CD4-positive, alpha-beta T cell treated with Interleukin-2 at 100 ng/mL for 4 hours (primary cell): Measurements from ENCODE around the gene PABPN1L.

Experiments
- DNase-seq: peaks from one replicate; pipeline ENCODE4 v3.0.0-alpha.2; 2020; ENCODE audit warnings: low spot score

PABPN1L gene

DNA sequence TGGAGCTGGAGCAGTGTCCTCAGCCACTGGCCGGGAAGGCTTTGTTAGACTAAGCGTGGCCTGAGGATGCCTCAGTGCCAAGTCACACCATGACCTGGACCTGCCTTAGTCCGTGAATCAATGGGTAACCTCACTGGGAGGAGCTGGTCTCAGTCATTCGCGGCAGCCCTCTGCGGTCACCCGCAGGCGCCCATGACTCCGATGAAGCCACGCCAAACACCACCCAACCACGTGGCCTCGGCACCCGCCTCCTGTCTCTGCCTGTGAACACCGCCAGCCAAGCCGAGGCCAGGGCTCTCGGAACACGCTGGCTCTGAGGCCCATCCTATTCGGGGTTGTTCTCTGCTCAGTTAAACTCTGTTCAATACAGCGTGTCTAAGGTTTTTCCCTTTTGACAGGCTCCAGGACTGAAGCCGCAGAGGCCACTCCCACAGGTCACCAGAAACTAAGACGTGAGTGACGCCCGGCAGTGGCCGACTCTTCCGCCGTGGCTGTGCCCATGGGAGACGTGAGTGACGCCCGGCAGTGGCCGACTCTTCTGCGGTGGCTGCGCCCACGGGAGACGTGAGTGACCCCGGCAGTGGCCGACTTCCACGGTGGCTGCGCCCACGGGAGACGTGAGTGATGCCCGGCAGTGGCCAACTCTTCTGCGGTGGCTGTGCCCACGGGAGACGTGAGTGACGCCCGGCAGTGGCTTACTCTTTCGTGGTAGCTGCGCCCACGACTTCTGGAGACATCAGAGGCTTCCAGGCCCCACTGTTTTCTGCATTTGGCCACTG lies 16.8 kb upstream of the PABPN1L start:
- no peak for DNase-seq

DNA sequence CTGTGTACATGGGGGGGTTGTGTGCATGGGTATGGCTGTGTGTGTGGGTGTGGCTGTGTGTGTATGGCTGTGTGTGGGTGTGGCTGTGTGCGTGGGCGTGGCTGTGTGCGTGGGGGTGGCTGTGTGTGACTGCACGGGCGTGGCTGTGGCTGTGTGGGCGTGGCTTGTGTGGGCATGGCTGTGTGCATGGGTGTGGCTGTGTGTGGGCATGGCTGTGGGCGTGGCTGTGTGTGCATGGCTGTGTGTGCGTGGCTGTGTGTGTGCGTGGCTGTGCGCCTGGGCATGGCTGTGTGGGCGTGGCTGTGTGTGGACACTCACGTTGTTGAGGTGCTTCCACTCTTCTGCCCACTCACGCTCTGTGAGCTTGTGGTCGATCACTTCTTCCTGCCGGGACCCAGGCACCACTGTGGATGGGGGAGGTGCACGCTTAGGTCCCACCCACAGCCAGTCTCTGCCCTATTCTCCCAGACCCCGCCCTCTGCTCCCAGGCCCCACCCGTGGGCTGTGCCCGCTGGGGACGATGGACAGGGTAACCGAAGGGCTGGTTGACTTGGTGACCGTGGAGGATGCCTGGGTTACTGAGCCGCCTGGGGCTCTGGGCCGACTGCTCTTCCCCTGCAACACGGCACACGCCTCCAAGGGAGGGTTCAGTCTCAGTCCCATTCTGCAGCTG lies 16.0 kb upstream of the PABPN1L start:
- DNase-seq: peak; percentile 5

DNA sequence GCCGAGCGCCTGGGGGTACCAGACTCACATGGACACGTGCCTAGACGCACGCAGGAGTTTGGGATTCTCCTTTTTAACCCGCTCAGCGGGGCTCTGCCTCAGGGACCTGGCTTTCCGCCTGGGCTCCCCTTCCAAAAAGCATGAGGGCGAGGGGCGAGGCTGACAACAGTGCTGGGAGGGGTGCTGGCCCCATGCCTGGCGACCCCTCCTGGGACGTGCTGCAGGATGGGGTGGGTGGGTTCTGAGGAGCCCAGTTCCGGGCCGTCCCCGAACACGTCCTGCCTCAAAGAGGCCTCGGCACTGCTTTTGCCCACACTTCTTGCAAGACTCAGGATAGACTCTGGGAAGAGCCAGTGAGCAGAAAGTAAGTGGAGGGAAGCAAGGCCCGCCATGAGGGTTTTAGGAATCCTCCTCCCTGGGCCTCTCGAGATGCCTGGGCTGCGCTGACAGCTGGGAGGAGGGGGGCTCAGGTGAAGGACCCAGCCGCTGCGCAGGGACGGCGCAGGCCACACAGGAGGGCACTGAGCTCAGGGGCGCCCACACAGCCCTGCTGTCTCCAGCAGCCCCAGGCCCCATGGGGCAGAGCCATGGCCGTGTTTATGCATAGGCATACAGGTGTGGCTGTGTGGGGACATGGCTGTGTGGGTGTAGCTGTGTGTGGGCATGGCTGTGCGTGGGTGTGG lies 15.4 kb upstream of the PABPN1L start:
- no peak for DNase-seq

- no peak for DNase-seq
Observed at GRCh38 chr16:88881007-88881615, 14.7 kb upstream of the PABPN1L start.

DNA sequence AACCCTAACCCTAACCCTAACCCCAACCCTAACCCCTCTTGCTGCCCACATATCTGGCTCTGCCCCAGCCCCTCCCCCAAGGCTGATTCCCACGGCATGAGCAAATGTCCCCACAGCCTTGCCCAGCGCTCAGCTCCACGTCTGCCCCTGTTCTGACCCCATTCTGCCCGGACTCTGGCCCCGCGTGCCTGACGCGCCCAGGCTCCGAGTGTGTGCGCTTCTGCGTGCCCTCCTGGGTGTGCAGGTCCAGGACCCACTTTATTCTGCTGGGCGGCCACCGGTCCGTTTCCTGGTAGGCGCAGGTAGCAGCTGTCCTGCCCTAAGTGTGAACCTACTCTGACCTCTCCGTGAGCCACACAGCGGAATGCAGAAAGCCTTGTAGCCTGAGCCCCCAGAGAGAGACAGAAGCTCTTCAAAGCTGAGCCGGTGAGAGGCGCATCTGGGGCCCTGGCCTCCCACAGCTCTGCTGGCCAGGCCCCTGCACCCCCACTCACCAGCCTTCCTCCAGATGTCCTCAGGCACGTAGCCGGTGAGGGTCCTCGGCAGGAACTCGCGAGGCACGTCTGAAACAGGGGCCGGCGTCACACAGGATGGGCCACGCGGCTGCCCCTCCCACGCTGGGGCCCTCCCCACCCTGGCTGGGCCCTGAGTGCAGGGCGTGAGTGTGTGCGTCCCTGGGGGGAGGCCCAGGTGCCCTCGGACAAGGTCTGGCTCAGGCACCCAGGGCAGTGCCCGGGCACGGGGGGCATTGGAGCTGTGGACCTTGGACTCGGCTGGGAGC lies 14.0 kb upstream of the PABPN1L start:
- no peak for DNase-seq

GRCh38 chr16:88879788-88880055 lies 13.3 kb upstream of the PABPN1L start:
- DNase-seq: no peak

GRCh38 chr16:88878967-88879787 lies 12.7 kb upstream of the PABPN1L start:
- no peak for DNase-seq

GRCh38 chr16:88878356-88878755 lies 11.9 kb upstream of the PABPN1L start:
- no peak for DNase-seq

GRCh38 chr16:88877564-88878289 lies 11.3 kb upstream of the PABPN1L start:
- no peak for DNase-seq

DNA sequence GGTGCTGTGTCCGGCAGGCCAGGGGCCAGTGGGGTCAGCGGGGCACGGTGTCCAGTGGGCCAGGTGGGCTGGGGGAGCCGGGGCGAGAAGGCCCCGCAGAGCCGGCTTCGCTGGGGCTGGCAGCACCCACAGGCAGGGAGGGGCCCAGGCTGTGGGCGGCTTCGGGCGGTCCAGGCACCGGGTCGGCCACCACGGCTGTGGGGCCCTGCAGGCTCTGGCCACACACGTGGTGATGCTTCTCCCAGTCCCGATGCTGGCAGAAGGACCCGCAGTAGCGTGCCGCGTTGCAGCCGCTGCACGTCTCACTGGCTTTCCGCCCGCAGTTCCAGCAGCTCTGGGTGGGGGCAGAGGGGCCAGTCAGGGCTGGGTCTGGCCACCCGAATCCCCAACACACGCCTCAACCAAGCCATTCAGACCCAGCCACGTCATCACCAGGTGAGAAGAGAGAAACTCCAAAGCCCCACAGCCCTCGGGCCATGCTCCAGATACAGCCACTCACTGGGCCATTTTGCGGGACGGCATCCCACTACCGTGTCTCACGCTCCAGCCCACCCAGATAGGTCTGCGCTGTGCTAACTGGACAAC lies 10.6 kb upstream of the PABPN1L start:
- DNase-seq: no peak

GRCh38 chr16:88875703-88876234 lies 9.3 kb upstream of the PABPN1L start:
- no peak for DNase-seq

GRCh38 chr16:88874938-88875599 lies 8.6 kb upstream of the PABPN1L start:
- DNase-seq: no peak

DNA sequence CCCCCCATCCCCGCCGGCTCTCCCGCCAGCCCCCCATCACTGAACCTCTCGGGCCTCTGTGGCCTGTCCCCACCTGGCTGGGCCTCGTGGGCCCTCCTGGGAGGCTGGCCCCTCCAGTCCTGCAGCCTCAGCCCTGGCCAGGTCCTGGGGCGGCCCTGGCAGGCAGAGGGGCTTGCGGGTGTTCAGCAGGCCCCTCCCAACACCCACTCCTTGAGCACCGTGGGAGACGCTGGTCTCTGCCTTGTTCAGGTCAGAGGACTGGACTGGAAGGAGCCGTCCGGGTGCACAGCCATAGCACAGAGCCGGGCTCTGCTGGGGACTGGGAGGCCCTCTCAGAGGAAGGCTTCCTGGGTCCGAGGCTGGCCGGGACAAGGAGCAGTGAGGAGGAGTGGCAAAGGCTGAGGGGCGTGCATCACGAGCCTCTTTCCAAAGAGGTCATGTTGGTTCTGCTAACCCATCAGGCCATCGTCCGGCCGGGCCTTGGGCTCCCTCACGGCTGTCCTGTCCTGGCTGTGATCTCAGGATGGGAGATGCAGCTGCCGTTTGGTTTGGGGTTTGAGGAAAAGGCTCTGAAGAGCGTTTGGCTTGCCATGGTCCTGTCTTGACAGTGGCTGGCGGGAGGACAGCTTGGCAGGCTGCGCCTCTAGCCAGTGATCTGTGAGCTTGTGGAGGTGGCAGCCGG lies 6.3 kb upstream of the PABPN1L start:
- DNase-seq: no peak

- DNase-seq: no peak
Observed at GRCh38 chr16:88871730-88872416, 5.4 kb upstream of the PABPN1L start.

- no peak for DNase-seq
Observed at GRCh38 chr16:88871349-88871702, 4.9 kb upstream of the PABPN1L start.

DNA sequence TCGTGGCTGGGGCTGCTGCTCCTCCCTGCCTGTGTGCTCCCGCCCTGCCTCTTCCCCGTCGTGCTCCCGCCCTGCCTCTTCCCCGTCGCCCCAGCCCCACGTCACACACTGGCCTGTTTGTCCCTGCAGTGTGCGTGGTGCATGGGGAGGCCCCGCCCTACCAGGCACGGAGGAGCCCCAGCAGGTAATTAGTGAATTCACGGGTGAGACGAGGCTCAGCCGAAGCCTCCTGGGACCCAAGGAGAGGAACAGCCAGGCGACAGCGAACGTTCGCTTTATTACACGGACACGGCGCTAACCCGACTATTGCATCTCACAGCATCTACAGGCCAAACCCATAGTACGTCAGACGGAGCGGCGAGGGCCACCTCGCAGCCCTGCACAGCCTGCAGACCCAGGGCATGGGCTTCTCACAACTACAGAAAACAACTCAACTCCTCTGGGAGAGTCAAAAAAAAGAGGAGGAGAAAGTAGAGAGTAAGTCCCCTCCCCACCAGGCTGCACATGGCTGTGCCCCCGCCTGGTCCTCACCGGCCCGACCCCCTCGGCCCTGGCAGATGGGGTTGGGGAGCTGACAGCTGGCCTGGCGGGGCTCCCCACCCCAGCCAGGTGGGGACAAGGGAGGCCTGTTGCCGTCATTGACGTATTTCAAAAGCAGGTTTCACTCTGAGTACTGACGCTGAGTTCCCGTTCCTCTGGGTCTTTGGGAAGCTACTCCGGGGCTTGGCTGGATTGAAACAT lies 4.3 kb upstream of the PABPN1L start:
- no peak for DNase-seq

- DNase-seq: no peak
Observed at GRCh38 chr16:88869673-88869980, 3.2 kb upstream of the PABPN1L start.
